HG02610 (cell line): ENCODE measurements around the gene TEPSIN.

Experiments used
- ATAC-seq: cut with Tn5 transposase; IDR thresholded peaks from one replicate; pipeline ENCODE4 v1.9.1; 2021; ENCODE audit warnings: mild to moderate bottlenecking, moderate library complexity; ENCODE audit not compliant: unreplicated experiment

Gene TEPSIN

DNA sequence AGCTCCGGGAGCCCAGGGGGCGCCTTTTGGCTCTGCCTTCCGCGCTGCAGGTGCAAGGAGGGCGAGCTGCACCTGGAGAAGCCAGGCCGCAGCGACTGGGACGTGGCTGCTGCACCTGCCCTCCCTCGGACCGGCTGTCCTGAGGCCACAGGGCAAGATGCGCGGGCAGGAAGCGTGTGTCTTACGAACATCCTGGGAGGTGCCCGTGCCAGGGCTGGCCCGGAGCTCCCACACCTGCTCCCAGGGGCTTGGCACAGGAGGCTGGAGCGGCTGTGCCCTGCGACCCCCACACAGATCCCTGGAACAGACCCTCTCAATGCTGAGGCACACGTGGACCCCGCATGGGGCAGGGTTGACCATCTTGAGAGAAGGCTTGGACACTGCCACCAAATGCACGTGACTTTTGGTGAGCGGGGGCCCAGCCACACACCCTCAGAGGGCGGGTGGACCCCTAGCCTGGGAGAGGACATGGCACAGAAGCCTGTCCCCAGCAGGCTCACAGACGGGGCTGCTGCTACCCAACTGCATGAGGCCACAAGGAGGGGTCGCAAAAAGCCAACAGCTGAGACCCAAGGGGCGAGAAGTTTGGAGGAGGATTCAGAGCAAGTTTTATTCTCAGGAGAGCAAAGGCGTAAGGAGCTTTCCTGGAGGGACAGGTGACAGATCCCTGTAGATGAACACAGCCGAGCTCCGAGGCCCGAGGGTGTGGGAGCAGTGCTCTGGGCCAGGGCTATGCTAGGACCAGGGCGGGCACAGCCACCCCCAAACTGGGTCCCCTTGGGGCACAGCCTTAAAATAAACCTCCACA, 11.6 kb upstream of the TEPSIN start:
- ATAC-seq: no peak

DNA sequence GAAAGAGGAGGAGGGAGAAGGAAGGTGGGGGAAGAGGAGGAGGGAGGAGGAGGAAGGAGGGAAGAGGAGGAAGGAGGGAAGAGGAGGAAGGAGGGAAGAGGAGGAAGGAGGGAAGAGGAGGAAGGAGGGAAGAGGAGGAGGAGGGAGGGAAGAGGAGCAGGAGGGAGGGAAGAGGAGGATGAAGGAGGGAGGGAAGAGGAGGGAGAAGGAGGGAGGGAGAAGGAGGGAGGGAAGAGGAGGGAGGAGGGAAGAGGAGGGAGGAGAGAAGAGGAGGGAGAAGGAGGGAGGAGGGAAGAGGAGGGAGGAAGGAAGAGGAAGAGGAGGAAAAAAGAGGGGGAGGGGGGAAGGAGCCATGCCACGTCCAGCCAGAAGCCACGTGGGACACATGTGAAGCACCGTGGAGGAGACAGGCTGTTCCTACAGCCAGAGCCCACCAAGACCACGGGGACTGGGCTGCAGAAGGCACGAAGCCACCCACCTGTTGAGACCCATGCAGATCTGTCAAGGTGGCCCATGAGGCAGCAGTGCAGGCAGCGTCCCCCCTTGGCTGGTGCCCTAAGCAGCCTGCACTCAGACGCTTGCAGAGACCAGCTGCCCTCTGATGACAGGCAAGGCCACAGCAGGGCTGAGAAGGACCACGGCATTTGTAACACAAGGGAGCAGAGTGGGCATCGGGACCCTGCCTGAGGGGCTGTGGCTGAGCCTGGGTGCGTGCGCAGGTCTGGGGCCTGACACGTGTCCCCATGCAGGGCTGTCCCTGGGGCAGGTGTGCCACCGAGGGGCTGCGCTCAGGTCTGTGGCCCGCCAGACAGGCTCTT, 10.6 kb upstream of the TEPSIN start:
- ATAC-seq: no peak

DNA sequence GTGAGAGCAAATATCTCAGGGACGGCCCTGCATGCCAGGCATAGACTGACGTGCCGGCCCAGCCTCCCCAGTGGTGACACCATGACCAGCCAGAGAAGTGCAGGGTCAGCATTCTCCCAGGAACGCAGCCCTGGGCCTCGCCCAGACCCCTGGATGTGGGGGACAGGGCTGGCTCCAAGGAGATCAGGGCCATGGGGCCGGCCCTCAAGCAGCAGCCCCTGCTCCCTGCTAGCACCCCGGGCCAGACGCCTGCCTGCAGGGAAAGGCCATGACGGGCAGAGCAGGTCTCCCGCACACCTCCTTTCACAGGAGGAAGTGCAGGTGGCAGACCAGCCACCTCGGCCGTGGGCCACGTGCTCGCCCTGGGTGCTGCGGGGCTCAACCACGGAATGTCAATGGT, 9.8 kb upstream of the TEPSIN start:
- ATAC-seq: no peak

DNA sequence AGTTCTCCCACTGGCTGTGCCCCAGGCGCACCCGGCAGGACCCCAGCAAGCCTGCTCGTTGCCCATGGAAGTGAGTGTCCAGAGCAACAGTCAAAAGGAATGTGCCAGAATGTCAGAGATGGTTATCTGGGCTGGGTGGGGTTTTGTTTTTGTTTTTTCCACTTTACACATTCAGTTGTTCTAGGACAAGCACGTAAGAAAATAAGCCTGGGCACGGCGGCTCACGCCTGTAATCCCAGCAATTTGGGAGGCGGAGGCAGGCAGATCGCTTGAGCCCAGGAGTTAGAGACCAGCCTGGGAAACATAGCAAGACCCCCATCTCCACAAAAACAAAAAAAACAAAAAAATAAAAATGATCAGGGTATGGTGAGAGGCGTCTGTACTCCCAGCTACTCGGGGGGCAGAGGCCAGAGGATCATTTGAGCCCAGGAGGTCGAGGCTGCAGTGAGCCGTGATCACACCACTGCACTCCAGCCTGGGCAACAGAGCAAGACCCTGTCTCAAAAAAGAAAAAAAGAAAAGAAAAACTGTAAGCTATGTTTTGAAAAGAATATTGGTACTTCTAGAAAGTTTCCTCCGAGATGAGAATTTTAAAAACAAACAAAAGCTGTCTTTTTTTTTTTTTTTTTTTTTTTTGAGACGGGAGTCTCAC, 8.6 kb upstream of the TEPSIN start:
- no peak for ATAC-seq

DNA sequence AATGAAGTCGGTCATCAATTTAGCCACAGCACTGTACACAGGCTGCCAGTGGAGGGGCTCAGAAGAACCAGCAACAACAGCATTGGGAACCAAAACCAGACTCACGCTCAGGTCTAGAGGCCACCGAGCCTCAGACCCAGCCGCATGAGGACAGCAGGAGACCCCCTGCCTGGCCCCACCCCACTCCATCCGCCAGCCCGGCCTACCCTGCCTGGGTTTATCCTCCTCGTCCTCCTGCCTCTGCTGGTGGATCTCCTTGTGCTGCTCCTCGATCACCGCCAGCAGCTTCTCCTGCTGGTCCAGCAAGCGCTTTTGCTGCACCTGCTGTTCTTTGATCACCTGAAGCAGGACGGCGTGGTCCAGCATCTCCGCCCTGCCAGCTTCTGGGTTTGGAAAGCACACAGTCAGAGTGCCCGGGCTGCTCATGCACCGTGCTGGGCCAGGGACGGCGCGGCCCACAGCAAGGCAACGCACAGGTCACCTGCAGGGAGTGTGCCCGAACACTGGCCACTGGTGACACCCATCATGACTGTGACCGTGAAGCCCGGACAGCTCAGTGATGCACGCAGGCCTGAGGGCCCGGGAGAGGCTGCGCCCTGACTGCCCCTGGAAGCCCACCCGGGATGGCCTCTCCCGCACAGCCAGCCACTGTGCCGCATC, 8.0 kb upstream of the TEPSIN start:
- ATAC-seq: no peak

DNA sequence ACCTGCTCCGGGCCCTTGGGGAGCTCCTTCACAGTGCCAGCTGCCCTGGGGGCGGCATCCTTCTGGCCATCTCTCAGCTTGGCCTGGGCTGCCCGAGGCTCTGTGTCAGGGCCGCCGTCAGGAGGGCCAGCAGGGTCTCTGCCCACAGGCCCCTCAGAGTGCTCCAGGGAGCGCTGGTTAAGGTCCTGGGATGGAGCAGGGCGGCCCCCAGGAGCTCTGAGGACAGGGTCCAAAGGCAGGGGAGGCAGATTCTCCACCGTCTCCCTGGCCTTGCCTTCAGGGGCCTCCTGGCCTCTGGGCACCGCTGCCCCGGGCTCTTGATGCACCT, 7.5 kb upstream of the TEPSIN start:
- ATAC-seq: no peak

DNA sequence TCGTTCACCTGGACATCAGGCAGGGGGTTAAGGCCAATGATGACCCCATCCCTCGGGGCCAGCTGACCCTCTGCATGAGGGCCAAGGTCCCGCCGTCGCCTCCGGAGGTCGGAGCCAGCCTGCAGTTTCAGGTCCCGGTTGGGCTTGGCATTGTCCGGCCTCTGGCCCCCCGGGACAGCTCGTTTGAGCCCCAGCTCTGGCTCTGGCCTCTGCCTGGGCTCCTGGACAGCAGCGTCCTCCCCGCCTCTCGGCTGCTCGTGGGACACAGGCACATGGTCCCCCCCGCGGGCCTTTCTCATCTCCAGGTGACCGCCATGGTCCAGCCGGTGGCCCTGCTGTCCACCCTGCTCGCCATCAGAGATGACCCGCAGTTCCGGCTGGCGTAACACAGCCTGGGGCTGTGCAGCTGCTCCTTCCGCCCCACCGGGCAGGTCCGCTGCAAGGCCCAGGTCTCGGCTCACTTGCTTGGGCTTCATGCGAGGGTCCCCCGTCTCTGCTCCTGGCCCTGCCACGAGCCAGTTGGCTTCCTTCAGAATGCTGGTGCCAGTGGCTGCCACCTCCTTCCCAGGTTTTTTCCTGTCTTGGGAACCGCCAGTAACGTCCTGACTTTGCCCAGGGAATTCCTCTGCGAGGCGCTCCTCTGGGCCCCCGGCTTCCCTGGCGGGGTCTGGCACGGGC, 6.9 kb upstream of the TEPSIN start:
- no peak for ATAC-seq

DNA sequence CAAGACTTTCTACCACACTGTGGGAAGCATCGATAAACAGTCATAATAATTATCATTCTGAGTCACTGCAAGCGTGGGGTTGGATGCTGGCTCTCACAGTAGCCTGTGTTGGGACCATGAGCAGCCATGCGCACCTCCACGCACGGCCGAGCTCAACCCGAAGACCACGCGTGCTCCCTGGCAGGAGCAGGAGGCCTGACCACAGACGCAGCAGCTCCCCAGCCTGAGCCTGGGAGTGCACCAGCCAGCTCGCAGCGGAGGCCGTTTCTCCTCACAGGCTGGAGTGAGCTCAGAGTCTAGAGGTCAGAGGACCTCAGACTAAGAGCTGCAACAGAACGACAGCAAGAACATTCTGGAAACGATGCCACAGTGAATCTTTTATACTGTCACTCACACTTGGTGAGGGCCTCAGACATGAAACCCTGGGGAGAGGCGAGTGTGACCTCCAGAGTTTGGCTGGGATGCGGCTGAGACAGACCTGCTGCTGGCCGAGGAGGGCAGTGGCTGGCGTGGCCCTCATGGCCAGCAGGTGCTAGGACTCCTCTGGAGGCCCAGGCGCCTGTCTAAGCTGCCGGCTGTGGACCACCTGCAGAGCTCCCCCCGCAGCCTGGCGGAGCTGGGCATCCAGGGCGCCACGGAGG, 6.3 kb upstream of the TEPSIN start:
- ATAC-seq: peak; percentile 62

DNA sequence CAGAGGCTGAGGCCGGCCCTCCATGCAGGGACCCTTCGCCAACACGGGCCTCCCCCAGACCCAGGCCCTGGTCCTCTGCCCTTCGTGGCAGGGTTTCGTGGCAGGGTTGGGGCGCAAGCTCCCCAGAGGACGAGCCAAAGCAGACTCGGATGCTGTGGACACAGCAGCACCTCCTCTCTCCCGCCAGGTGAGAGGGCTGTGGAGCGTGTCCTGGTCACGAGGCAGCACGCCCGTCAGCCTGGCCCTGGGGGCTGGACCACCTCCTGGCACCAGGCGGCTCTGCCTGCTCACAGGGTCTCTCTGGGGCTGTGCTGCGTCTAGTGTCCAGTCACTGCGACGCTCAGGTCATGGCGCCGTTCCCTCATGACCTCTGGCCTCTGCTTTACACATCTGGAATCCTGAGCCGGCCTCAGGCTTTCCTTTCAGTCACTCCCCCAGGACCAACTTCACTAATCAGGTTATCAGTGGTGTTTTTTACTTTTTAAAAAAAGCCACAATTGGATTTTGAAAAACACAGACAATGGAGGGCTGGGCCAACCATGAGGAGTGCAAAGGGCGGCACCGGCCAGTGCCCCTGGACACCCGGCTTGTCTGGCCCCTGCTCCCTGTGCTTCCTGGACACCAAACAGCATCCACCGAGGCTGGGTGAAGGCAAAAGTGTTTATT, 5.6 kb upstream of the TEPSIN start:
- ATAC-seq: no peak

DNA sequence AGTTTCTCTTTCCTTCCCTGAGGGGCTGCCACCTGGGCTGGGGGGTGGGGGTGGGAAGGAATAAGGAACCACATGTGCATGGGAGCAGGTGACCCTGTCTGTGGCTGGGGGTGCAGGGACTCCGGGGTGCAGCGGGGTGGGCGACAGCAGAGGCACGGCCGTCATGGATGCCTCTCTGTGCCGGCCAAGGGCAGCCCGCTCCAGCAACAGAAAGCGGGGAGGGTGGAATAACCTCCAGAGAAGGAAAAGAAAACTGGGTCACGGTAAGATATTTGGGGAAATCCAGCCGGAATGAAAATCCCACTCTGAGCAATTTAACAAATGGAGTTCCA, 4.4 kb upstream of the TEPSIN start:
- no peak for ATAC-seq

DNA sequence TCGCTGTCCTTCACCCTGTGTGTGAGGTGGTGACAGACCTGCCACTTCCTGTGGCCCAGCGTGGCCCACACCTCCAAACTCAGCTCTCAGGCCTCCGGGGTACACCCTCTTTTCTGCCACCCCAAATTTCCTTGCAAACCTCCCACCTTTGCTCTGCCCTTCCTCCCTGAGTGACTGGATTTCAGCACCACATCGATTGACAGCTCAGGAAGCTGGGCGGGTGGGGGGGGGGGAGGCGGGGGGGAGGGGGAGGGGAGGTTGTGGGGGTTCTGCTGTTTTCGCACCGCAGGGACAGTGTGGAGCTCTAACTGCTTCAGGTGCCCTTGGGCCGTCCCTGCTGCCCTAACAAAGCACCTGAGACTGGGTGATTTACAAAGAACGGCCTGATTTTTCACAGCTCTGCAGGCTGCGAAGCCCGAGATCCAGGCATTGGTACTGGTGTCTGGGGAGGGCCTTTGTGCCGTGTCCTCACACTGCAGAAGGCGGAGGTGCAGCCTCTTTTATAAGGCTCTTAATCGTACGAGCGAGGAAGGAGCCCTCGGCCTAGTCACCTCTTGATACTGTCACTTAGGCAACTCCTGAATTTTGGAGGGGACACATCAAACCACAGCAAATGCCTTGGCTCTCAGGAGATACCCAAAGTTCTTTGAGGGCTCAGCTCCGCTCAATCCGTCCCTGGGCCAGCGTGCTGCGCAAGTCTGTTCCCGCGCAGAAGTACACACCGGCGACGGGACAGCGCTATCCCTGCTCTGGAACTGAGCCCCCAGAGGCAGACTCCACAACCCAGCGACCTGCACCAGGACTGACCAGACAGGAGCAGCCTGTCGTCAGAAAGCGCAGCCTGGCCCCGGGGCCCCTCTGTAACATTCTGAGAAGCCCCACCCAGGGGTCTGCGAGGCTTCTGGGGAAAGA, 3.8 kb upstream of the TEPSIN start:
- no peak for ATAC-seq

DNA sequence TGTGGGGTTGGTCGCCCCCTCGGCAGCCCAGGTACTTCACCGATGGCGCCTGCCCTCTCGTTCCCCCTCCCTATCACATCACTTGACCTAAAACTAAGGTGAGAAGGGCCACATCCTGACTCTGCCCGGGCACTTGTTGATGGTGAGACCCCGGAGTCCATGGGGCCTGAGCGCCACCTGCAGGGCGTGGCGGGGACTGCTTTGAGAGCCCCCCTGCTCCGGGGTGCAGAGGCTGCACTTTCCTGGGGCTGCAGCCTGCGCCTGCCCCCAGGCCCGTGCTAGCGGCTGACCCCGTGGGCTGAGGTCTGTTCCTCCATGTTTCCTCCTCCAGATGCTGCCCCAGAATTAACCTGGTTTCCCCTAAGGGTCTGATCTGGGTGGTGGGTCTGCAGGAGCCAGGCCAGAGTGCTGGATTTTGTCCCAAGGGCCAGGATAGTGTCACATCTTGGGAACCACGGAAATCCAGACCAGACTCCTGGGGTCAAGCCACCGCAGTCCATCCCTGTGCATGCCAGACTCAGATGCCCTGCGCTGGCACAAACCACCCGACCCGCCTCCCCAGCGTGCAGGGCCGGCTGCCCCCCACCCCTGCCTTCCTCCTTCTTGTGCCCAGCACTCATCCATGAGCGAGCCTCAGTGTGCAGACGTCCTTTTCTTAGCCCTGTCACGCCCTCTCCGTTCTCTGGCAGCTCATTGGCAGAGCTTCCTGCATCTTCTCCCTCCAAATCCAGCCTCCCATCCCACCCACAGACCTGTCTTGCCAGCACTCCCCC, 3.0 kb upstream of the TEPSIN start:
- ATAC-seq: no peak

DNA sequence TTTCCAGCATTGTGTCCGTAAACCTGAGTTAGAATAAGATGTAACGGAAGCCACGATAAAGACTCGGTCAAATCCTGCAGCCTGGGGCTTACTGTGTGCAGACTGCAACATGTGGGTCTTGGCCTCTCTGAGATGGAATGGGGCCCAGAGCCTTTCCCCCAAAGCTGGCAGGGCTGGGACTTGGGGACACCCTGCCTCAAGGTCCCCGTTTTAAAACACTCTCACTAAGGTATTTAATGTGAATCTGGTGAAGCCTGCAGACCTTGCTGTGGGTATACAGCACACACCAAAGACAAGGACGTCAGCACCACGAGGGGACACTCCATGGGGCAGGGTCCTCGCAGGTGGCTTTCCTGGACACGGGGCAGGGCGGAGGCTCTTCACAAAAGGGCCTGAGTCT, 2.3 kb upstream of the TEPSIN start:
- no peak for ATAC-seq

DNA sequence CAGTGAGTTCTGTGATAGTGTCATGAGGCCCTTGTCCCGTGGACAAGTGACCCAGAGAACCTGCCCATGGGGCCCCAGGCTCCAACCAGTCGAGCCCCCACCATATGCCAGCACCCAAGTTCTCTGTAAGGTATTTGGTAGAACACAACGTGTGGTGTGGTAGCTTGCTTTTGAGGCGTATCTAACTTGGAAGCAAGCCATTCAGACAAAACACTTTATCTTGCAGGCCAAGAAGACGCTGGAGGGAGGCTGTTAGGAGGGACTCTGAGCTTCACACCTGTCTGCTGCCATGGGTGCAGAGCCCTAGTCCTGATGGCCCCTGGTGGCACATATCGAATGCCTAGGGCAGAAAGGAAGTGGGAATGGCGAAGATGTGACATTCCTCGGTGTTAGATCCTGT, 1.9 kb upstream of the TEPSIN start:
- ATAC-seq: no peak

DNA sequence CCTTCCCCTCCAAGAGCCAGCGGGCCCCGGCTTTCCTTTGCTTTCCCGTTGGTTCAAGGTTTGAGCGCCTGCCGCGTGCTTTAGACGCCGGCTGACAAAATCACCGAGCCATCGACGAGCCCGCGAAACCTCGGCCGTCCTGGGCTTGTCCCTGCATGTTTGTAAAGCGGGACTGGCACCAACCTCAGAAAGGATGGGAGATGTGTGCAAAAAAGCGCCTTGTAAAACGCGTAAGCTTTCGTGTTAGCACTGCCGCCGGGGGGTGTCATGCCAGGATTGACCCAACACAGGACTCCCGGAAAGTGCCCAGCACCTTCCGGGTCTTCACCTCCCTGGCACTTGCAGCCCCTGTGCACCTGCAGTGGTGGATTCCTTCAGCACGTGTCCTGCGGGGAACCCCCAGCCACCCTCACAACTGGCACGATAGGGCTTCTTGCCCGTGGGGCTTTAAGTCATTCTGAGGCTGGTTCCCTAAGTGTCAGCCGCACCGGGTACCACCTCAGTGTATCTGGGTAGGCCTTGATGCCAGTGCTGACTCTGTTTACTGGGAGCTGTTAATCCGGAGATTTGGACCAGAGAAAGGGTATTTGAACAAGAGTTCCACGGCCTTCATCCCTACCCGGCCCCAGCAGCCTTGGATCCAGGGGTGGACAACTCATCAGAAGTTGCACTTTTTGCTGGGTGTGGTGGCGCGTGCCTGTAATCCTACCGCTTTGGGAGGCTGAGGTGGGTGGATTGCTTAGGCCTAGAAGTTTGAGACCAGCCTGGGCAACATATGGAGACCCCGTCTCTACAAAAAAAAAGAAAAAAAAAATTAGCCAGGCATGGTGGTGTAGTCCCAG, 1.1 kb upstream of the TEPSIN start:
- ATAC-seq: no peak

DNA sequence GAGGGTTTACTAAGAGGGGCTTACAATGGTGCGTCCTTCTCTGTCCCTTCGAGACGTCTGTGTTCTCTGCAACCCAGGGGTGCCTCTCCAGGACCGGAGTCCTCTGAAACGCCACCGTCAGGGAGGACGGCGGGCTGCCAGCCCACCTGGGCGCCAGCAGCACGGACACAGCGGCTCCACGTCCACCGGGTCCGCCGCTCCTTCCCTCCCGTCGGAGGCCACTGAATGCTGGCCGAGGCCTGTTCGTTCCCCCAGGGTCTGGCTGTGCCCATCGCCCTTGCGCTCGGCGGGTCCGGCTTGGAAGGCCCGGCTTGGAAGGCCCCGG, 403 bp downstream of the TEPSIN start:
- no peak for ATAC-seq
